Measurements from ENCODE around the gene LASP1.

The LASP1 gene

DNA sequence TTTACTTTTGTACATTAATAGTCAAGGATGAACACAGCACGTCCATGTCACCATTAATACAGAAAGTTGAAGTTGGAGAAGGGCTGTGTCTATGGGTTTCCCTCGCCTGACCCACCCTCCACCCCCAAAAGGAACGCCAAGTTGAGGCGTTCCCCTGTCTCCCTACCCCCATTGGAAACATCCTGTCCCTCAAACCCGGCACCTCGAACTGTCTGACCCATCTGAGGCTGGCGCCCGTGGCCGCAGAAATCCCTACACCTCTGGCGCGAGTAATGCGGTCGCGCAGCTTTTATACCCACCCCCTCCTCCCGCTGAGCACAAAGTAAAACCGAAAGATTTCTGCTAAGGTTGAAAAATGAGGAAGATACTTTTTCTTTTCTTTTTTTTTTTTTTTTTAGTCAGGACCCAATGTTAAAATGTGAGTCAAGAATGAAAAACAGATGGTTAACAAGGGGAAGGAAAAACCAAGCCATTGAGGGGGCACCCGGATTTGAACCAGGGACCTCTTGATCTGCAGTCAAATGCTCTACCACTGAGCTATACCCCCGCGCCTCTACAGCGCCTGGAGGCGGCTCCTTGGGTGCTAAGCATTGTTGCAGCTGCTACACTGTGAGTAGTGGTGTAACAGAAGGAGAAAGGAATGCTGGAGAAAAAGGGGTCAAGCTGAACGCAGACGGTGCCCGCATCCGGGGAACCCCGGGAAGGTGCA lies 887 bp upstream of the LASP1 start:
- peak; percentile 62 to 96 (median 80) for DNase-seq (ENCODE audit: low read depth in 3 of 3, low spot score in 1 of 3)

DNA sequence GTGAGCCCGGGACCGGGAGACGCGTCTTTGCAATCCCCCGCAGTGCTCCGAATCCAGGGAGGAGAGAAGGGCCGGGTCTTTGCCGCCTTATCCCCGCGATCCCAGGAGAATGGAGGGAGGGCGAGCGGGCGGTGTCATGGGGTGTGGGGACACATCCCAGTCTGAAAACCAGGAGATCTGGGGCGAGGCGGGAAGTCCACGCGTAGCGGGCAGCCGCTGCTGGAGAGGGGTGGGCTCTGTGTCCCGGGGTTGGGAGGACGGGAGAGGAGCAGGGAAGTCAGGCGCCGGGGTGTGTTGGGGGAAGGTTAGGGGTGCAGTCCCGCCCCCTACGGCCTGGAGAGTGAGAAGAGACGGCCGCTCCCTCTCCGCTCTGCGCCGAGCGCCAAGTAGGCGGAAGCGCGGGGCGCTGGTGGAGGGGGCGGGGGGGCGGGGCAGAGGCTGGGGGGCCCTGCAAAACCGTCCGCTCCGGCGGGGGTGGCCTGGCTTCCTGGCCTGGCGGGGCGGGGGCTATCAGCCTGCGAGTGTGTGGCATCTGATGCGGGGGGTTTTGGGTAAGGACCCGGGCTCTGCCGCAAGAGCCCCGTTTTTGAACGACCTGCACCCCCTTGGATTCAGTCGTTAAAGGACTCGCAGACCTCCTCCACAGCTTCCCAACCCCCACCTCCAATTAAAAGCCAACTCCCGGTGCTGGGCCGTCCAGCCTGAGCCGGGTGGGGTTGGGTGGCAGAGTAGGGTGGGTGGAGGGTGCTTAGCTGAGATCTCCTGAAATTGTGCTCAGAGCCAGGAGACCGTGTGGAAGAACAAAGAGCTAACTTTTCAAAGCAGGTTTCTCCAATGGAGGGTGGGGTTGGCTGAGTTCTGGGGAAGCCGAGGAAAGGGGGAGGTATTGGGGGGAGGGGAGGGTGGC lies 654 bp downstream of the LASP1 start:
- peak in 2 of 3 donors; percentile 41 to 48 for DNase-seq (ENCODE audit: low read depth in 3 of 3, low spot score in 1 of 3)

DNA sequence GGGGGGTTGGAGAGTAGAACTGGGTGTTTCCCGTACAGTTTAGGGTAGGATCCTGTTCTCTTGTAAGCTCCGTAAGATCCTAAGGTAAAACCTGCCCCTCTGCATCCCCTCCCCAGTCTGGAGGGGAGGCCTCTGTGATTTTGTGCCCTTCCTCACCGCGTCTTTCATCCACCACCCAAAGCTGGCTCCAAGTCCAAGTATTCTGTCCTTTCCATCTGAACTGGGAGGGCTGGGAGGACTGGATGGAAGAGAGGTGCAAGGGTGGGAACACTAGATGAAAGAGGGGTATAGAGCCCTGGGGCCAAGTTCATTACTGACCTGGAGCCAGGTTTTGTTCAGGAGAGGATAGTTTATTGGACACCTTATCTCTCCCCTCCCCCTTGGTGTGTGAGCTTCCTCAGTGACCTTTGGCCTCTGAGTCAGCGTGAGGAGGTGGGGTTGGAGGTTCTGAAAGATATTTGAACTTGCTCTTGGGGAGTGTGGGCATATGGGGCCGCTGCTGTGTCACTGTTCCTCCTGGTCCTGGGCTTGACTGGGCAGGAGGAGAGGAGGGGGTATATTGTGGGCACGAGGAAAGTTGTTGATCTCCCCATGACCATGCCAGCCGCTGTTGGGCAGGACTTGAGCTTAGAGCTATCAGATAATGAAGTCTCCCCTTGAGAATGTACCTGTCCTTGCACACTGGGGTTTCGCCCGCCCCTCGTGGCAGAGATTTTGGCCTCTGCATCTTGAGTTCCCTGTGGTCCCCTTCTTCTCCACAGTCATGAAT lies 1.6 kb downstream of the LASP1 start:
- DNase-seq (ENCODE audit: low read depth in 3 of 3, low spot score in 1 of 3) = peak in 2 of 3 donors; percentile 38 to 59

DNA sequence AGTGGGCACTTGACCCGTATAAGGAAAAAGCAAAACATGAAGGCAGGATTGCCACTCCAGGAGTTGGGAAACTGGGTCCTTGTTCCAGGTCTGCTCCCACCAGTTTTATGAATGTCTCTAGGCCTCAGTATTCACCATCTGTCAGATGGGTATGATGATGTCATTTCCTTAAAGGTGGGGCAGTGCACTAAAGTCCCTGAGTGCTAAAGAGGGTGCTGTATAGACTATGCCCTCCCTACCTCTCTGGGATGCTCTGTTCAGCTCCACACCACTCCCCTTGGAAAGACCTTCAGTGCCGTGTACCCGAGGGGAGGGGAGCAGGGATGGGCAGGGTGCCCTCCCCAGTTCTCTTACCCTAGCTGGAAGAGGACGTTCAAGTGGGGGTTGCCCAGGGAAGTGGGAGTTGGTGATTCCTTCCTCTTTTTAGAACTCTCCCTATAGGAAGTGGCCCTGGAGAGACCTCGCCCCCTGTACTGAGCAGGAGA lies 2.2 kb downstream of the LASP1 start:
- no peak for DNase-seq (ENCODE audit: low read depth in 3 of 3, low spot score in 1 of 3)

DNA sequence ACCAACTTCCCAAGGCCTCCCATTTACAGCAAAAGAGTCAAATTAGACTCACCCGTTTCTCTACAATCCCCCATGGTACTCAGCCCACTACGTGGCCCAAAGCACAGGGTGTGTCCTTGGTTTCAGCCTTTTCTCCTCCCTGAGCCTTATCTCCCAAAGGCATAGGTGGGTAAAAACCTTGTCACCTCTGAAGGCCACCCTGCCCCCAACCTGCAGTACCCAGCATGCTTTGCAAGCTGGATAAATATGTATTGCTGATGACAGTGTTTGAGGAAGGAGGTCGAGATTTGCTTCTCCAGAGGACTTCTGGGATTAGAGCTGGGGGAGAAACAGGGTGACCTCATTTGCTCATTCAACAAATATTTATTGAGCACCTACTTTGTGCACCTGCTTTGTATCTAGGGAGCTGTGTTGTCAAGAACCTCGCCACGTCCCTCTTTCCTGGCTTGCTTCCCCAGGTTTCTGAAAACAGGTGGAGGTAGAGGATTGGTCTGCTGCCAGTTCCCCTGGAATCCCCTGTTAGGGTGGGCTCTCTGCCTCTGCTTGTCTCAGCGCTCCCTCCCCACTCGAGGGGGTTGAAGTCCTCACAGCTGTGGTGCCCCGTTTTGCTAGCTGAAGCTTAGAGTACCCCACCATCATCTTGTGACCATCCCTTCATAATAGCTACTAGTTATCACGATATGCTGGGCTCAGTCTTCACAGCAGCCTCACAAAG lies 3.0 kb downstream of the LASP1 start:
- no peak for DNase-seq (ENCODE audit: low read depth in 3 of 3, low spot score in 1 of 3)

DNA sequence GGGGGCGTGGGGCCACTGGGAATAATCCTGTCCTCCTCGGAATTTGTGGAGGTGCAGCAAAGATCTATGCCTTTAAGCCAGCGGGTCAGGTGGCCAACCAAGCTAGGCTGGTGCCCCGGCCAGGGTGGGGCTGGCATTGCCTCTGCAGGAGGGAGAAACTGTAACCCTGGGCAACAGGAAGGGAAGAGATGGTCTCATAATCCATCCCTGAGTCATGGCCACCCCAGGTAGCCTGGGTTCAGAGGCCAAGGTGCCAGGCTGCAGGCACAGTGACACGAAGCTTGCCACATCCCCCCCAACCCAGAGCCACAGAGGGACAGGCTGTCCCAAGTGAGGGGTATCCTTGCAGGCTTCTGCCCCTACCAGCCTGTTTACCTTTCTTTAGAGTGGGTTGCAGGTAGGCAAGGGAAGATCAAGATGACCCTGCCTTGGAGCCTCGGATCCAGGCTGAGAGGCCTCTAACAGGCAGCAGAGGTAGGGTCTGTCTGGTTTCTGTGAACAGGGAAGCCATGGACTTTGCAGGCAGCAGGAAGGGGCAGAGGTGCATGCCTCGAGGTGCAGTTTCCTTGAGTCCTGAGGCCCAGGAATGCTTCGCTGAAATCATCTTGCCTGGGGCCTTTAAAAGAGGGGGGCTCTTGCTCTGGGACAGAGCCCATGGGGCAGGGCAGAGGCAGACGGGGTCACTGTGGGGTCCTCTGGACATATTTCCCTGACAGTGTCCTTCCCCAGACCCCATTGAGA lies 4.0 kb downstream of the LASP1 start:
- no peak for DNase-seq (ENCODE audit: low read depth in 3 of 3, low spot score in 1 of 3)

DNA sequence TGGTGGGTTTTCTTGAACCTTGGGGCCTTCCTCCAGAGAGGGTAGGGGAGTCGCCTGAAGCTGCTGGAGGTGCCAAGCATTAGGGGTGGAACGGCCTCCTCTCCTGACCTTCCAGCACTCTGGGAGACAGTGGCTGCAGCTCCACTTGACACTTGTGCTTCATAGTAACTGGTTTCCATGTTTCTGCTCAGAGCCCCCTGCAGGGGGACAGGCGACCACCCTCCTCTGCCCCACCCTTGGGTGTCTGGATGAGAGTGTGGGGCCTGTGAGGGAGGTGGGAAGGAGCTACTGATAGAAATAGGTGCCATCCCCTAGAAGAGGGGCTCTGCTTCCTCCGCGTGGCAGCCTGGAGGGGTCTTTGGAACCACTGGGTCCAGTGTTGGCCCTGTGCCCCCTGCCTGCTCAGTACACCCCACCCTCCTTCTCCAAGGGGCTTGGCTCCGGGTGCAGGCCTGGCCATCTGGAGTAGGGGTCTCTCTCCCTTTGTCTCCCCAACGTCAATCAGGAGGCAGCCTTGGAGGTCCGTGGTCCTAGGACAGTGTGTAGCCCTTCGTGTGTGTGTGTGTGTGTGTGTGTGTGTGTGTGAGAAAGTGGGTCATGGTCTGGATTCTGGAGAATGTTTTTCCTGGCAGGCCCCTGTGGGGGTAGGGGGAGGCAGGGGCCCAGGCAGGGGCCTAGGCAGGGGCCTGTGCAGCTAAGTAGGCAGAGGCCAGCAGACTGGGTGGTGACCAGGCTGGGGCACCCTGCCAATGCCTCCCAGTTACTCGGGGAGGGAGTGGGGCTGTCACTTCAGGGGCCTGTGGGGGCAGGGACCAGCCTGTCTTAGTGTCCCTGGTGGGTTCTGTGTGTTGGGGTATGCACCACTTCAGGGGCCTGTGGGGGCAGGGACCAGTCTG lies 4.9 kb downstream of the LASP1 start:
- DNase-seq (ENCODE audit: low read depth in 3 of 3, low spot score in 1 of 3) = no peak

DNA sequence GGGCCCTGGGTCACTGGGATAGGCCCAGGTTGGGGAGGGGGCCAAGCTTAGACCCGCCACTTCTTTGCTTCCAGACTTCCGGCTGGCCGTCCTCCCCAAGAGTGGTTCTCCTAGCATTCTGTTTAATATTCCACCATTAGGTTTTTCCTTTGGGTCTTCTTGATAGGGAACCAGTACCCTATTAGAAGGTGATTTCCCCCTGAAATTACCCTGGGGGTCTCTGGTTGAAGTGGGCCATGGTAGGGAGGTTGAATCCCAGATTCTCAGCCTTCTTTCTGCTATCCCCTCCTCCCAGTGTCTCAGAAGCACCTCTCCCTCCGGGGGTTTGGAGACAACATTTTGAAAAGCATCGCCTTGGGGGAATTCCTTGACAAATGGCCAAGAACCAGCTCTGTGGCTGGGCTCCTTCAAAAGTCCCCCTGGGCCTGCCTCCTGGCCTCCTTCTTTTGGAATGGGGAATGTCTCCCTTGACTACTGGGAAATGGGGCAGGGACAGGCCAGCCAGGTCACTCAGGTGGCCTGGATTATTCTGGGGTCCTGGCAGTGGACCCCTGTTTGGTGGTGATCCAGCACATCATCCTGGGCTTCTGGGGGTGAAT lies 5.7 kb downstream of the LASP1 start:
- DNase-seq (ENCODE audit: low read depth in 3 of 3, low spot score in 1 of 3) = no peak

DNA sequence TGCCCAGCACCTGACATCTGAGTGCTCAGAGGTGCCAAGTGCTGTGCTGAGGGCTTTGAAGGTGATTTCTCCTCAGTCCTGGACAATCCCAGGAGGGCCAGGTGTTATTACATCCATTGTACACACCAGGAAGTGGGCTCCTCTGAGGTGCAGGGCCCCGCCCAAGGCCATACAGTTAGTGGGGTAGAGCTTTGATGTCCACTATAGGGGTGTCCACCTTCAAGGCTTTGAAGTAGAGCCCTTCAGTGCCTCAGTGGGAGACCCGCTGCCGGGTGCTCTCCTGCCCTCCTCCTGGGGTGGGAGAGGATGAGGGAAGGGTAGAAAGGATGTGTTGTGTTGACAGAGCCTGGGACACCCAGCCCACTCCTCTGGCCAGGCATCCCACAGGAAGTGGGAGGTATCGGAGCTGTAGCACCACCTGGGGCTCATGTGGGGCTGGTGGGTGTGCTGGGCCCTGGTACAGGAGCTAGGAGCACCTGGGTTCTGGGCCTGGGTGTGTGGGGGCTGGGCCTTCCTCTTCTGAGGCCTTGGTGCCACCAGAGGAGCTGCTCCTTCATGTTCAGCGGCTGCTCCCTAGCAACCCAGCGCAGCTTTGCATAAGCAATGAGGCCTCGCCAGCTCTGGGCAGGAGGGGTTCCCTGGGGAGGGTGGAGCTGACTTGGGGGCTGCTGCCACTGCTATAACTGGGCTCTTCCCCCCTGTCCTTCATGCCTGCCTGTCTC lies 7.4 kb downstream of the LASP1 start:
- DNase-seq (ENCODE audit: low read depth in 3 of 3, low spot score in 1 of 3) = no peak

DNA sequence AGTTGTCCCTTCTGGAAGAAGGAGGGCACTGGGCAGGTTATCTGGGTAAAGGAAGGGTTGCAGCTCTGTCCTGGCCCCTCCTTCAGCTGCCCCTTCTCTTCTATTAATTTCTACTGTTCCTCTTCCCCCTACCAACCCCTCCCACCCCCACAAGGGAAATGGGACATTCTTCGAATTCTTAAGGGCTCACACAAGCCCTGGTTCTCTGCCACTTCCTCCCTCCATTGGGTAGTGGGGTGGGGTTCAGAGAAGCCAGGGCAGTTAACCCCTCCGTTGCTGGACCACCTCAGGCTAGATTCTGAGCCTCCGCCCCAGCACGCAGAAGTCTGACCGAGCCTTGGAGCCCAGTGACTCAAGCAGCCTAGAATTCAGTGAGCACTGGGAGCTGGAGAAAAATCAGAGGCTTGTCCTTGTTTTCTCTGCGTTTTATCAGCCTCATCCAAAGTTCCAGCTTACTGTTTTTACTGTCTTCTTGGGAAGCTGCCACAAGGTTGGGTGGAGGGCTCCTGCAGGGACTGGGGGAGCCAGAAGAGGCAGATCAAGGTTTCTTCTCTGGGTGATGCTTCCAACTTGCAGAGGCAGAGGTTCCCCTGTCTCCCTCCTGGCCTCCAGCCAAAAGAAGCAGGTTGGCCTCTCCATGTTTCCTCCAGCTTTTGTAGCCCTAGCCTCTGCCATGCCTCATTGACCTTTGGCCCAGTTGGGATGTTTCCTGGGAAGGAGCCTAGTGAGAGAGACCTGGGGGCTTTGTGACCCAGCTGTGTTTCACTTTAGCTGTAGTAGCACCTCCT lies 10.2 kb downstream of the LASP1 start:
- no peak for DNase-seq (ENCODE audit: low read depth in 3 of 3, low spot score in 1 of 3)

DNA sequence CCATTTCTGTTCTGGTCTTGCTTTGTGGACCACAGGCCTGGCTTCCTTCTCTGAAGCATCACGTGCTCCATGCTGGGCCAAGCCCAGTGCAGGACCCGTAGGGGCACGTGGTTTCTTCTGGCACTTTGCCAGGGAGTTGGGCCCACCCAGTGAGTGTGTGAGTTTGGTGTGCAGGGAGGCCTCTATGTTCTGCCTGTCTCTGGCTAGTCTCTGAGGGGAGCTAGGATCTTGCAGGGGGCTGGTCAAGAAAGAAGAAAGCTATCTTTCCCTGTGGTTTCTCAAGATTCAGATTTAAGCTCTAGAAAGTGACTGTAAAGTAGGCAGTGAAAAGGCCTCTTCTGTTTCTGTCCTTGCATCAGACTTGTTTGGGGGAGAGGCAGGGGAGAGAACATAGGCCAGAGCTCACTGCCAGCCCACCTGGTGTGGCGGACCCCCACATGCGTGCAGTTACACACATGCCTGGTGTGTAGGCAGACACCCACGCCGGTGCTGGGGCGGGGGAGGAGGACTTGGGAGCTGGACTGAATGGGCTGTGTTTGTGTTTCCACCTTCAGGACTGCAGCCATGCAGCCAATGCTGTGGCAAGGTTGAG lies 11.8 kb downstream of the LASP1 start:
- no peak for DNase-seq (ENCODE audit: low read depth in 3 of 3, low spot score in 1 of 3)

DNA sequence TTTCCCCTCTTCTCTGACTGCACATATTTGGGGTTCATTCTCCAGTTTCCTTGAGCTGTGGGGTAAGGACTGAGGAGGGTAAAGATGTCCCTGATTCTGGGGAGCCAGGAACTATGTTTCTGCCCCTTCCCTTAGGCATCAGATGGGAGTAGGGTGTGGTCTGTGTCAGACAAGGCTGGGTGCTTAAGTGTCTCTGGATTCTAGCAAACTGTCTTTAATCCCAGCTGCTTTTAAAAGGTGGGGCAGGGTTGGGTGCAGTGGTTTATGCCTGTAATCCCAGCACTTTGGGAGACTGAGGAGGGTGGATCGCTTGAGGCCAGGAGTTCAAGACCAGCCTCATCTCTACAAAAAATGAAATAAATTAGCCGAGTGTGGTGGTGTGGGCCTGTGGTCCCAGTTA lies 13.0 kb downstream of the LASP1 start:
- no peak for DNase-seq (ENCODE audit: low read depth in 3 of 3, low spot score in 1 of 3)

DNA sequence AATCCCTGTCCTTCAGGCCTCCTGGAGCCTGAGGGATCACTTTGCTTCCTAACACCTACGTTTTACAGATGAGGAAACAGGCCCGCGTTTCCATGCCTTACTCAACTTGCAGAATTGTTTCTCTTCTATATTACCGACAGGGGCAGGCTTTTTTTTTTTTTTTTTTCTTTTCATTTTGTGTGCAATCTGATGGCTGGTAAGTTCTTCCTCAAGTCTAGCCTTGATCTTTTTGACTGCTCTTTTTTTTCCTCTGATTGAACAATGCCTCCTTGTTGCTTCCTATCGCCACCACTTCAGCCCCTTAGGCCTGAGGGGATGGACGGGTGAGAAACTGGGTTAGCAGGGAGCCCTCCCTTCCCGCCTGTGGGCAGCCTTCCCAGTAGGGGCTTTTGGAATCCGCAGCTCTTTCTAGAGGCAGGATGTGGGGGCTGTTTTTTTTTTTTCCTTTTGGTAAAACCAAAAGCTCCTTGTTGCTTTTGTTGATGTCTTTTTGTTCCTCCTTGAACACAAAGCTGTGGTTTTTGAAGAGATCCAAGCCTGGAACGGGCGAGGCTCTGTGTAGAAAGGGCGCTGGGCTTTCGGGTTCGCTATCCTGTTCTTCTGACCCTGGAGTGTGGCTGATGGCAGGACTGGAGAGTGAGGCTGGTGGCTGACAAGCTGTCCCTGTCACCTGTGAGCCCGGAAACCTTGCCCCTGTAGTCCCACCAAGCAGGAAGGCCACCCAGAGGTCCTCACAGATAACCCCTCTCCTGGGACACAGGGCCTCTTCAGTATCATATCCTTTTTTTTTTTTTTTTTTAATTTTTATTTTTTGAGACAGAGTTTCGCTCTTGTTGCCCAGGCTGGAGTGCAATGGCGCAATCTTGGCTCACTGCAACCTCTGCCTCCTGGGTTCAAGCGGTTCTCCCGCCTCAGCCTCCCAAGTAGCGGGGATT lies 14.0 kb downstream of the LASP1 start:
- no peak for DNase-seq (ENCODE audit: low read depth in 3 of 3, low spot score in 1 of 3)

DNA sequence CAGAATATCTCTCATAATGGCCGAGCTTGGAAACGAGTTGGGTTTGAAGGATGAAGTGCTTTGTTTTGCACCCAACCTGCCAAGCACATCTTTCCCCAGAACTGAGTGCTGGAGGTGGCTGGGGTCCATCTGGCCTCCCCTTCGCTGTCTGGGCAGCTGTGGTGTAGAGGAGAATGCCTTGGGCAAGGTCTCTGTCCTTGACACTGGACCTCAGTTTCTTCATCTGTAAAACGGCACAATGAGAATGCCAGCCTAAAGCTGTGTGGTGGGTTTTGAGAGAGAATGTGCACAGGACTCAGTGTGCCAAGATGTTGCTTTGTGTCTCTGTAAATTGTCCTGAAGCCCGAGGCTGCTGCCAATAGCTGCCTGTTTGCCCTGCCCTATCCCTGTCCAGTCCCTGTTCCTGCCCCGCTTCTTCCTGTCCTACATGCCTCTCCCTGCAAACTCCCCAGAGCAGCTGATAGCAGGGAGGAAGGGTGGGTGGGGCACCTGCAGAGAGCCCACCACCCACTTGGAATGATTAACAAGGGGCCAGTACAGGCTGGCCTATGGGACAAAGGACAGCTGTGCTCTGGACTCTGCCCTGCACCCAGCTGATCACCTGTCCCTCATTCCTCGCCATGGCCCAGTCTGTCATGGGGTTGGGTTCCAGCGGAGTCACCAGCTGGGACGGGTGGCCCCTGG lies 15.3 kb downstream of the LASP1 start:
- DNase-seq (ENCODE audit: low read depth in 3 of 3, low spot score in 1 of 3) = no peak

Measured in stimulated activated CD4-positive, alpha-beta T cell treated with anti-CD3 and anti-CD28 coated beads, TNF-alpha, amount 100 ng/mL, for 1 hour (primary cell).